GM13977 (cell line): Measurements from ENCODE around the gene ZNF562.
"Not testable (repeated sequence)": the region's sequence is repeated elsewhere in the genome, so short reads cannot be mapped to it uniquely, and the experiment has no call there.

Experiments used
- DNase-seq: peaks from one replicate; pipeline ENCODE4 v3.0.0; 2012; ENCODE audit warnings: low spot score
- in situ Hi-C: fragments of 300-500 bp; cut with MboI; formaldehyde crosslinking; loops from one replicate; pipeline ENCODE4 v1.12.0; 2022; ENCODE audit warnings: low sequenced_read_pairs, low pct_unique_long_range_greater_than_20kb, mixed read lengths, inconsistent platforms; ENCODE audit not compliant: unreplicated experiment
- TF ChIP-seq, protein P1 (sequence below): IDR thresholded peaks from 2 replicates; pipeline ENCODE4 v1.5.1; 2012; ENCODE audit warnings: mild to moderate bottlenecking, control low read depth; ENCODE audit not compliant: insufficient read depth; ENCODE audit errors: extremely low read depth, missing control alignments

ZNF562 gene

DNA sequence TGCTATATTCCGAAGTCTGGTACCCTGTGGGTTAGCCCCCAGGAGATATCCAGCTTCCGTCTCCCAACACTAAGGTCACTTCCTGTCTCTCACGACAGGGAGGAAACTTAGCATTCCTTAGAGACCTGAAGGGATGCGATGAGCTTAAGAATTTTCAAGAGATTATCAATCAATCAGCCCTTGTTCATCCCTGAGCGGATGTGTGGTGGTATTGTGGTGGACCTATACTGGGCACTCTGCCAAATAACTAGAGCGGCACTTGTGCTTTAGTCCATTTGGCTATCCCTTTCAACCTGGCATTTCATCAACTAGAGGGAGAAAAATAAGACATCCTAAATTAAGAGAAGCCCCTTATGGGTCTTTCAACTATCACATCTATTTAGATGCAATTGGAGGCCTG is 30.9 kb upstream of the ZNF562 start:
- in situ Hi-C loops, result no loop called here
- TF ChIP-seq, protein P1, sequence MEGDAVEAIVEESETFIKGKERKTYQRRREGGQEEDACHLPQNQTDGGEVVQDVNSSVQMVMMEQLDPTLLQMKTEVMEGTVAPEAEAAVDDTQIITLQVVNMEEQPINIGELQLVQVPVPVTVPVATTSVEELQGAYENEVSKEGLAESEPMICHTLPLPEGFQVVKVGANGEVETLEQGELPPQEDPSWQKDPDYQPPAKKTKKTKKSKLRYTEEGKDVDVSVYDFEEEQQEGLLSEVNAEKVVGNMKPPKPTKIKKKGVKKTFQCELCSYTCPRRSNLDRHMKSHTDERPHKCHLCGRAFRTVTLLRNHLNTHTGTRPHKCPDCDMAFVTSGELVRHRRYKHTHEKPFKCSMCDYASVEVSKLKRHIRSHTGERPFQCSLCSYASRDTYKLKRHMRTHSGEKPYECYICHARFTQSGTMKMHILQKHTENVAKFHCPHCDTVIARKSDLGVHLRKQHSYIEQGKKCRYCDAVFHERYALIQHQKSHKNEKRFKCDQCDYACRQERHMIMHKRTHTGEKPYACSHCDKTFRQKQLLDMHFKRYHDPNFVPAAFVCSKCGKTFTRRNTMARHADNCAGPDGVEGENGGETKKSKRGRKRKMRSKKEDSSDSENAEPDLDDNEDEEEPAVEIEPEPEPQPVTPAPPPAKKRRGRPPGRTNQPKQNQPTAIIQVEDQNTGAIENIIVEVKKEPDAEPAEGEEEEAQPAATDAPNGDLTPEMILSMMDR, result no peak
- no peak for DNase-seq

DNA sequence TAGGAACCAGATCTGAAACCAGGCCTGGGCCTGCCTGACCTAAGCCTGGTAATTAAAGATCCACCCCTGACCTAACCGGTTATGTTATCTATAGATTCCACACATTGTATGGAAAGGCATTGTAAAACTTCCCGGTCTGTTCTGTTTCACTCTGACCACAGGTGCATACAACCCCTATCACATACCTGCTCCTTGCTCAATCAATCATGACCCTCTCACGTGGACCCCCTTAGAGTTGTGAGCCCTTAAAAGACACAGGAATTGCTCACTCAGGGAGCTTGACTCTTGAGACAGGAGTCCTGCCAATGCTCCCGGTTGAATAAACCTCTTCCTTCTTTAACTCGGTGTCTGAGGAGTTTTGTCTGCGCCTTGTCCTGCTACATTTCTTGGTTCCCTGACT is 27.3 kb upstream of the ZNF562 start:
- TF ChIP-seq, protein P1, result no peak
- DNase-seq, result no peak
- in situ Hi-C loops, result no loop called here

DNA sequence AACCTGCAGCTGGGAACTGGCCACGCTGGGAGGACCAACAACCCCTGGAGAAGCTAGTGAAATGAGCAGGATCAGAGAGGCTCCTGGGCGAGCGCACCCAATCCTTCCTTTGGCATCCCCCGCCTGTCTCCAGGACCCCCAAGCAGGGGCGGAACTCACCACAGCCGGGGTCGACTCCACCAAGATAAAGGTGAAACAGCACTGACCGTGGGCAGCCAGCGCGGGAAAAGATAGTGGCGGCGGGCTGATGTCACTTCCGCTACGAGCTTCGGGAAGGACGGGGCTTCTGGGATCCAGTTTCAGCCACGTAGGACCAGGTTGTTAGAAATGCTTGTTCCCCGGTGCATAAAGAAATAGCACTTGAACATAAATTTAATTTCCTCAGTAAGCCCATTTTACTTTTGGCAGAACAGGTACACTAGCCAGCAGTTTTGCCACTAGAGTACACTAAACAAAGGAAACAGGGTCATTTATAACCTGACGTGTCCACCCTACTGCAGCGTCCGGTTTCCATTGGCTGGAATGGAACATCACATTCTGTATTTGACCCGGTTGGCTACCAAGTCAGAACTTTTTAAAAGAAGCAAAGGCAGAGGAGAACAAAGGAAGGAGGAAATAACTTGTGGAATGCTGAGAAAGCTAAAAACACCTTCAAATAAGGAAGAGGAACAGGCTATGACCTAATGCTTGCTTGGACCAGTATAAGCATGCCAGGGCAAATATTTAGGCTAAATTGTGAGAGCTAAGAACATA is 25.5 kb upstream of the ZNF562 start:
- TF ChIP-seq, protein P1, result no peak
- DNase-seq, result no peak
- in situ Hi-C loops, result no loop called here

DNA sequence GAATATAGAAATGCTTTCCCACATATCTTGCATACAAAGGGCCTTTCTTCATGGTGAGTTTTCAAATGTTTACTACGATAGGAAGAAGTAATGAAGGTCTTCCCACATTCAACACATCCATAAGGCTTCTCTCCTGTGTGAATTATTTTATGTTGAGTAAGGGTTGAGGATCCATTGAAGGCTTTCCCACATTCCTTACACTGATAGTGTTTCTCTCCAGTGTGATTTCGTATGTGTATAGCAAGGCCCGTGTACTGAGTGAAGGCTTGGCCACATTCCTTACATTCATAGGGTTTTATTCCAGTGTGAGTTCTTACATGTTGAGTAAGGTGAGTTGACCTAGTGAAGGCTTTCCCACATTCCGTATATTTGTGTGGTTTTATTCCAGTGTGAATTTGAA is 15.4 kb upstream of the ZNF562 start:
- DNase-seq, in situ Hi-C loops: not testable (repeated sequence)

DNA sequence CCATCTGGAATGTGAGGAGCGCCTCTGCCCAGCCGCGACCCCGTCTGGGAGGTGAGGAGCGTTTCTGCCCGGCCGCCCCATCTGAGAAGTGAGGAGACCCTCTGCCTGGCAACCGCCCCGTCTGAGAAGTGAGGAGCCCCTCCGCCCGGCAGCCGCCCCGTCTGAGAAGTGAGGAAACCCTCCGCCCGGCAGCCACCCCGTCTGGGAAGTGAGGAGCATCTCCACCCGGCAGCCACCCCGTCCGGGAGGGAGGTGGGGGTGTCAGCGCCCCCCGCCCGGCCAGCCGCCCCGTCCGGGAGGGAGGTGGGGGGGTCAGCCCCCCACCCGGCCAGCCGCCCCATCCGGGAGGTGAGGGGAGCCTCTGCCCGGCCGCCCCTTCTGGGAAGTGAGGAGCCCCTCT is 5.1 kb upstream of the ZNF562 start:
- DNase-seq, in situ Hi-C loops: not testable (repeated sequence)

DNA sequence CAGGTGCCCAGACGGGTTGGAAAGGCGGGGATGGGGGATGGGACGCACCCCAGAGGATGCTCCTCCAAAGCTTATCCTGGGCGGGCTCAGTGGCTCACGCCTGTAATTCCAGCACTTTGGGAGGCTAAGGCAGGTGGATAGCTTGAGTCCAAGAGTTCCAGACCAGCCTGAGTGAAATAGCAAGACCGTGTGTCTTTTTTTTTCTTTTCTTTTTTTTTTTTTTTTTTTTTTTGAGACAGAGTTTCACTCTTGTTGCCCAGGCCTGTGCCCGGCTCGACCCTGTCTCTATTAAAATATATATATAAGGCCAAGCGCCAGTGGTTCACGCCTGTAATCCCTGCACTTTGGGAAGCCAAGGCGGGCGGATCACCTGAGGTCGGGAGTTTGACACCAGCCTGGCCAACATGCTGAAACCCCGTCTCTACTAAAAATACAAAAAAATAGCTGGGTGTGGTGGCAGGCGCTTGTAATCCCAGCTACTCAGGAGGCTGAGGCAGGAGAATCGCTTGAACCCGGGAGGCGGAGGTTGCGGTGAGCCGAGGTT is 530 bp upstream of the ZNF562 start:
- DNase-seq, in situ Hi-C loops: not testable (repeated sequence)

DNA sequence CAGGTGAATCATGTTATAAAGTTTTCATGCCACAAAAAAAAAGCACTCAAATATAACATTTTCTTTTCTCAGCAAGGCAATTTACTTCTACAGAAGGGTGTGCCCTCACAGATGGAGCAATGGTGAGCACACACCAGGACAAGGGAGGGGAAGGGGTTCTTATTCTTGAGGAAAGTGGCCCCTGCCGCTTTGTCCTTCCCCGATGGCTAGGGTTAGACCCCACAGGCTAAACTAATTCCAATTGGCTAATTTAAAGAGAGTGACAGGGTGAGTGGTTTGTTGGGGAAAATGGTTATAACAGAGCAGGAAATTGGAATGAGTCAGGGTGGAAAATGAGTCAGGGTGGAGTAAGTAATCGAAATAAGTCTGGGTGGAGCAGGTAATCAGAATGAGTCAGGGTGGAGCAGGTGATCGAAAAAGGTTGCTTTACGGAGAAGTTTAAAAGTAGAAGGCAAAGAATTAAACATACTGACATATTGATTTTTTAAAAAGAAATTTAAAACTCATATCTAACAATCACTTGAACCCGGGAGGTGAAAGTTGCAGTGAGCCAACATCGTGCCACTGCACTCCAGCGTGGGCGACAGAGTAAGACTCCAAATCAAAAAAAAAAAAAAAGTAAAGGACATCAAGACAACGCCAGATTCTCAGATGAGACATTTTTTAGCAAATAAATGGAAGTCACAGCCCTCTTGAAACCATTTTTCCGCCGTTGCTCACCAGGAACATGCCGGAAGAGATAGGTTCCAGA is 813 bp downstream of the ZNF562 start:
- no peak for DNase-seq

DNA sequence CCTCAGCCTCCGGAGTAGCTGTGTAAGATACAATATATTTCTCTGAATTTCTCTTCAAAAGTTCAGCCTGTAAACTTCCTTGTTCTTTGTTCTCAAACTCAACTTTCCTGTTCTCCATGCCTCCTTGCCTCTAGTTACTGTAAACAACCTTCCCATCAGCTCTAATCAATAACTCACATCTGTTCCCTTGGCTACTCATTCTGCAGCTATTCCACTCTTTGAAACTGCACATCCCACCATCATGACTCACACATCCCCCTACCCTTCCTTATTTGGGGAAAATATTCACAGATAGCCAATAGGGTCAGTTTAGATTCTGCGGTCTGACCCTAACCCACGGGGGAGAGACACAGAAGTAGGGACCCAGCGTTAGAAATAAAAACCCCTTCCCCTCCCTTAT is 2.0 kb downstream of the ZNF562 start:
- in situ Hi-C loops, result no loop called here
- no peak for DNase-seq

More for the DNA sequence above, 813 bp downstream of the ZNF562 start:
- in situ Hi-C loops, result no loop called here
- TF ChIP-seq, protein P1, result no peak

More for the DNA sequence above, 2.0 kb downstream of the ZNF562 start:
- TF ChIP-seq, protein P1, result no peak
